ENCODE measurements around the gene MBTPS1.

DNA sequence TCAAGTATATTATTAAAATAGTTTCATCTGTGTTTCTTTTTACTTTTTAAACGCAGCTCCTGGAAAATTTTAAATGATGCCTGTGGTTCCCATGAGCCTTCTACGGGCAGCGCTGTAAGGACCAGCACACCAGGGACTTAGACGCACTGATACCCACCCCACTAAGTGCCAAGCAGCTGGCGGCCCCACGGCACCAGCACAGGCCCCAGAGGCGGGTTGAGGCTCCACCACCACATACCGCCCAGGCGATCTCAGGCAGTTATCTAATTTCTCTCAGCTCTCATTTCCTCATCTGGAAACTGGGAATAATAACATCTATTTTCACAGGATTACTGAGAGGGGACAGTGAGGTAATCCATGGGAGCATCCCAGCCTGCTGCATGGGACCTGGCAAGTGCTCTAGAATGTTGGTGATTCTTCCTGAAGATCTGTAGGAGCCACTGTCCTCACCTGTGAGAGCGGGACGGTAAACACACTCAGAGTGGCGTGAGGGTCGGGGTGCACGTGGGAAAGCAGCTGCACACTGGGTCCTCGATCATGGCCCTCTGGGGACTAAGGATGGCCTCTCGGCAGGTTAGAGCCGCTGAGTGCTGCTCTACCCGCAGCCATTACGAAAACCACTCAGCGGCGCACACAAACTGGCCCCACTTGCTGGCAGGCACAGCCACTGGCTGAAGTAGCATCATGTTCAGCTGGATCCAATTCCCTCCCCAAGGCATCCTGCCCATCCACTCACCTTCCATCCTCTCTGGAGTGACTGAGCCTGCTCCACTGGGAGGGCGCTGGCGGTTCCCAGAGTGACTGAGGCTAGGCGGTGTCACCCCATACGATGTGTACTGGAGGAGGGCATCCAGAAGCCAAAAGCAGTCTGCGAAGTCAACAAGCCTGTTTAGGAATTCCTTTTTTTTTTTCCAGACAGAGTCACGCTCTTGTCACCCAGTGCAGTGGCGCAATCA, 56.5 kb downstream of the MBTPS1 start:
- TF ChIP-seq, protein P1, sequence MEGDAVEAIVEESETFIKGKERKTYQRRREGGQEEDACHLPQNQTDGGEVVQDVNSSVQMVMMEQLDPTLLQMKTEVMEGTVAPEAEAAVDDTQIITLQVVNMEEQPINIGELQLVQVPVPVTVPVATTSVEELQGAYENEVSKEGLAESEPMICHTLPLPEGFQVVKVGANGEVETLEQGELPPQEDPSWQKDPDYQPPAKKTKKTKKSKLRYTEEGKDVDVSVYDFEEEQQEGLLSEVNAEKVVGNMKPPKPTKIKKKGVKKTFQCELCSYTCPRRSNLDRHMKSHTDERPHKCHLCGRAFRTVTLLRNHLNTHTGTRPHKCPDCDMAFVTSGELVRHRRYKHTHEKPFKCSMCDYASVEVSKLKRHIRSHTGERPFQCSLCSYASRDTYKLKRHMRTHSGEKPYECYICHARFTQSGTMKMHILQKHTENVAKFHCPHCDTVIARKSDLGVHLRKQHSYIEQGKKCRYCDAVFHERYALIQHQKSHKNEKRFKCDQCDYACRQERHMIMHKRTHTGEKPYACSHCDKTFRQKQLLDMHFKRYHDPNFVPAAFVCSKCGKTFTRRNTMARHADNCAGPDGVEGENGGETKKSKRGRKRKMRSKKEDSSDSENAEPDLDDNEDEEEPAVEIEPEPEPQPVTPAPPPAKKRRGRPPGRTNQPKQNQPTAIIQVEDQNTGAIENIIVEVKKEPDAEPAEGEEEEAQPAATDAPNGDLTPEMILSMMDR (IDR thresholded peaks at IDR 0.05): no peak
- no peak for TF ChIP-seq POLR2A (IDR thresholded peaks at IDR 0.05)

Measured in adrenal gland (tissue), 5 donors.